Activated CD4-positive, alpha-beta T cell treated with anti-CD3 and anti-CD28 coated beads, Interleukin-2, amount 50 U/mL, for 4 hours (primary cell): ENCODE results near the gene ANO2.
"Not testable (repeated sequence)": the region's sequence is repeated elsewhere in the genome, so short reads cannot be mapped to it uniquely, and the experiment has no call there.

Source experiments
- DNase-seq, 2 experiments: peaks; one replicate each; pipeline ENCODE4 v3.0.0-alpha.2; 2020

Gene ANO2

GRCh38 chr12:5884866-5885265 lies 60.2 kb downstream of the ANO2 start:
- no peak for DNase-seq

- no peak for DNase-seq
These were observed 60.8 kb downstream of the ANO2 start for GRCh38 chr12:5884285-5884684.

GRCh38 chr12:5882511-5883190 lies 62.4 kb downstream of the ANO2 start:
- DNase-seq, result no peak

- no peak for DNase-seq
These were observed 63.4 kb downstream of the ANO2 start for GRCh38 chr12:5881666-5882065.

GRCh38 chr12:5881101-5881606 lies 63.9 kb downstream of the ANO2 start:
- no peak for DNase-seq

- DNase-seq, result no peak
These were observed 69.2 kb downstream of the ANO2 start for GRCh38 chr12:5875851-5876250.

- DNase-seq, result no peak
These were observed 70.5 kb downstream of the ANO2 start for GRCh38 chr12:5874514-5874913.

GRCh38 chr12:5873281-5873919 lies 71.7 kb downstream of the ANO2 start:
- no peak for DNase-seq

- DNase-seq, result no peak
These were observed 72.3 kb downstream of the ANO2 start for GRCh38 chr12:5872745-5873144.

GRCh38 chr12:5871741-5872140 lies 73.3 kb downstream of the ANO2 start:
- DNase-seq, result no peak

GRCh38 chr12:5870183-5870582 lies 74.9 kb downstream of the ANO2 start:
- DNase-seq, result no peak

- no peak for DNase-seq
These were observed 76.3 kb downstream of the ANO2 start for GRCh38 chr12:5868625-5869295.

GRCh38 chr12:5865397-5865796 lies 79.7 kb downstream of the ANO2 start:
- no peak for DNase-seq

GRCh38 chr12:5864972-5865371 lies 80.1 kb downstream of the ANO2 start:
- no peak for DNase-seq

- no peak for DNase-seq
These were observed 80.8 kb downstream of the ANO2 start for GRCh38 chr12:5864301-5864700.

GRCh38 chr12:5861416-5861815 lies 83.6 kb downstream of the ANO2 start:
- no peak for DNase-seq

GRCh38 chr12:5856692-5857091 lies 88.4 kb downstream of the ANO2 start:
- DNase-seq, result no peak

- DNase-seq, result no peak
These were observed 98.1 kb downstream of the ANO2 start for GRCh38 chr12:5846950-5847349.

GRCh38 chr12:5840944-5841343 lies 104.1 kb downstream of the ANO2 start:
- no peak for DNase-seq

- DNase-seq, result no peak
These were observed 114.9 kb downstream of the ANO2 start for GRCh38 chr12:5830111-5830510.

GRCh38 chr12:5827591-5827990 lies 117.5 kb downstream of the ANO2 start:
- DNase-seq, result no peak

- DNase-seq, result not testable (repeated sequence)
These were observed 119.3 kb downstream of the ANO2 start for GRCh38 chr12:5825761-5826160.

- DNase-seq, result not testable (repeated sequence)
These were observed 126.2 kb downstream of the ANO2 start for GRCh38 chr12:5818877-5819276.

GRCh38 chr12:5817246-5817645 lies 127.8 kb downstream of the ANO2 start:
- DNase-seq, result no peak
